HG03103 (cell line): ENCODE results near the gene STXBP6.
"Not testable (repeated sequence)": the region's sequence is repeated elsewhere in the genome, so short reads cannot be mapped to it uniquely, and the experiment has no call there.

Experiments used
- ATAC-seq: cut with Tn5 transposase; IDR thresholded peaks from one replicate; pipeline ENCODE4 v1.9.1; 2021; ENCODE audit warnings: low read depth; ENCODE audit not compliant: unreplicated experiment

Gene STXBP6

DNA sequence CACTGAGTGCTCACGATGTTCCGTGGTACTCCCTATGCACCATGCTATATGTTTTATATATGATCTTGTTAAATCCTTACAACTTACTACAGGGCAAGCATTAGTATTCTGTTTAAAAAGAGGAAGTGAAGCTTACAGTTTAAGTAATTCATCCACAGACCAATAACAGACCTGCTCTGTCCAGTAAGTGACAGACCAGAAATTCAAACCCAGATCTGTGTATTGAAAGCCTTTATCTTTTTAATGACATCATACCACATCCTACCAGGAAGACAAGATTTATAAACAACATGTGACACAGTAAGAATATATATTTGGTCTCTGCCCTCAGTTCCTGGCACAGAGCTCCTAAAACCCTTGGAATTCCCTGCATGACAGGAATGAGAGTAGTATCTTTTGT, 206.5 kb downstream of the STXBP6 start:
- peak; percentile 97 for ATAC-seq

DNA sequence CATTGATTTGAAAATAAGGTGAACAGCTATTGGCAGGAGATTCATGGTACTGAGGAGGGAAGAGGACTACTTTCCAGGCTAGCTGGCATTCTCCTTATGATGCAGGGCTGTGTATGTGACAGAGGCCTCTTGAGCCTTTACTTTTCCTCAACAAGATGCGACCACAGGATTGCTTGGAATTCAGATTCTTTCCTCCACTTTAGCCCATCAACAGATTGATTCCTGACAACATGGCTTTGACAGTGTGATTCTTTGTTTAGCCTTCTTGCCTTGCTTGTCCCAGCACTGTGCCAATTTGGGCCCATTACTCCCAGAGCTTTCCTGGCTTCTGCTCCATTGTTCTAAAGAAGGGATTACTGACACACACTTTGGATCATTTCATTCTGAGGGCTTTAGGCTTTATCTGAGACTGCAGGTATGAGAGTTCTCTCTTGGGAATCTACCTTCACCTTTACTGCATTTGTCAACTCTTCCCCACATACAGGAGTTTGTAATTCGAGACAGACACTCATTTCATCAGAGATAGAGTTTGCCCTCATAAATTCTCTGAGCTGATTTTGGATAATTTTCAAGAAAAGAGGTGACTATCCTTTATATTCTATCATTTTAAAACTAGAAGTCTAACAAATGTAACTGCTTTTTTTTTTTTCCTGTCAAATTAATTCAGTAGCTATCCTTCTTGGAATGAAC, 209.6 kb downstream of the STXBP6 start:
- no peak for ATAC-seq

DNA sequence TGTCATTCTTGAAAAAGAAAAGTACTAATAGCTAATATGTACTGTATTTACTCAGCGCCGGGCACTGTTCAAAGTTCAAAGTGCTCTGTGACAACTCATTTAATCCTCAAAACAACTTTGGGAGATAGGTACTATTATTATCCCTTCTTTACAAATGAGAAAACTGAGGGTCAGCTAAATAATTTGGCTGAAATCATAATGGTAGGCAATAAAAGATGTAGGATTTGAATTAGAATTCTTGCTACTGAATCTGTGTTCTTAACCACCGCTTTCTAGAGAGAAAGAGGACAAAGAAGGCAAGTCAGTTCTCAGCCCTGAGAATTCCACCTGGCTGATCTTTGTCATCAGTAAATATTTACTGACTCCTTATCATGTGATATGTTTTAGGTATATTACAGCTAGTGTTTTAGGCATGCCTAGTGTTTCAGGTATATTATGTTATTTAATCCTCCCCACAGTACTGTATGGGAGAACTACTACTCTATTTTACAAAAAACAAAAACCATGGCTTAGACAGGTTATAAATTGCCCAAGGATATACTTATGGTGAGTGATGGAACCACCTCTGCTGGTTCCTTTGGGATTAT, 210.2 kb downstream of the STXBP6 start:
- no peak for ATAC-seq

DNA sequence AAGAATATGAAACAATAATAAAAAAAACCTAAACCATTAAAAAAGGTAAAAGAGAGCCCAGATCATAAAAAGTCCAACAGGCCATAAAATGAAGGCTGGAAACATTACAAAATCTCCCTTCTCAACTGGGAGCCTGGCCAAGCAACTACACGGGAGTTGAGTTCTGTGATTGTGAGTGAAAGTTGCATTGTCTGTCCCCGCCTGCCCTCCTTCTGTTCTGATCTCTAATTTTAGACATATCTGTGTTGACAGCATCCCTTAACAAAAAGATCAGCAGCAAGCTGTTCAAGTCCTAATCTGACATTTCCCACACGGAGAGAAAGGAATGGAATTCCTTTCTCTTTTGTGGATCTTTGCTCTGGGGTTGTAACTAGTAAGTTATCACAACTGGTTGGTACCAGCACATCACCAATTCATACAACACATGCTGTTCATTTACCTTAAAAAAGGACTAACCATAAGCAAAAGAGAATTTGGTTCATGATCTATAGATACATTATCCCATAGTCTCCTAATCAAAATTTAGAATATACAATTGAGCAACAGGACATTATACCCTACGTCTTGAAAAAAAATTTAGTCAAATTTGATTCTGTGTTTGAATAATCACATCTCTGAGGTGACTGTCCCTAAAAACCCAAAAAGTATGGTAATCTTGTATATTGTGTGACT, 210.9 kb downstream of the STXBP6 start:
- no peak for ATAC-seq

DNA sequence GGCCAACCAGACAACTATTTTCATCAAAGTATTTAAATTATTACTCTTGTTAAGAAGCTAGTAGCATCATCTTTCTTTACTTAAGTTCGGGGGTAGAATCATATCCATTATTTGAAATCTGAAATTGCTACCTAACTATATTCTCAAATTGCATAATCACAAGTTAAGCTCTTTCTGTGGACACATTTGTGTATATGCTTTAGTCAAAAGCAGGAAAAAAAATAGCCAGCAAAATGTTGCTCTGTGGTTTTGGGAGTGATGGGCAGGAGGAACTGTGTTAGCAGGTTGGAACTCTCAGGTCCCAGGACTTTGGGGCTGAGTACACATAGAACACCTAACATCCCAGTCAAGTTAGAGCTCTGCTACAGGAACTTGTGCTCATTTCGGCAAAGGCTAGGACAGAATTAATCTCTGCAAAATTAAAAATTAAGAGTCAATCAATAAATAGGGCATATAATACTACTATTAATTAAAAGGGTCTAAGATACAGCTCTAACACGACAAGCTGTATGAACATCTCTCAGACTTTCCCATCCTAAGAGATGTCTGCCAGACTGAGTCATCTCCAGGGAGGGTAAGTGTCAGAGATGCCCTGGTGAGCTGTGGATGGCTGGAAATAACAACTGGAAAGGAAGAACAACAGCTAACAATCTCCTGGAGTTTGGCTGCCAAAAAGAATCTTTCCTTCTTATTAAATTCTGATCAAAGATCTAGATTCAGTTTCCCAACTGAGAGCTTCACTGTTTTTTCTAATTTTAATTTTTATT, 212.5 kb downstream of the STXBP6 start:
- no peak for ATAC-seq

DNA sequence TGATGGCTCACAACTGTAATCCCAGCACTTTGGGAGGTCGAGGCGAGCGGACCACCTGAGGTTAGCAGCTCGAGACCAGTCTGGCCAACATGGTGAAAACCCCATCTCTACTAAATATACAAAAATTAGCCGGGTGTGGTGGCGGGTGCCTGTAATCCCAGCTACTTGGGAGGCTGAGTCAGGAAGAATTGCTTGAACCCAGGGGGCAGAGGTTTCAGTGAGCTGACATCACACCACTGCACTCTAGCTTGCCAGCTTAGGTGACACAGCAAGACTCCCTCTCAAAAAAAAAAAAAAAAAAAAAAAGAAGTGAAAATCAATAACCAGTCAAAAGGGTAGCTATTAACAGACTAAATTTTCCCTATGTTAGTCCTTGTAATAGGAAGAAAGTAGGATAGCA, 213.6 kb downstream of the STXBP6 start:
- ATAC-seq: not testable (repeated sequence)

DNA sequence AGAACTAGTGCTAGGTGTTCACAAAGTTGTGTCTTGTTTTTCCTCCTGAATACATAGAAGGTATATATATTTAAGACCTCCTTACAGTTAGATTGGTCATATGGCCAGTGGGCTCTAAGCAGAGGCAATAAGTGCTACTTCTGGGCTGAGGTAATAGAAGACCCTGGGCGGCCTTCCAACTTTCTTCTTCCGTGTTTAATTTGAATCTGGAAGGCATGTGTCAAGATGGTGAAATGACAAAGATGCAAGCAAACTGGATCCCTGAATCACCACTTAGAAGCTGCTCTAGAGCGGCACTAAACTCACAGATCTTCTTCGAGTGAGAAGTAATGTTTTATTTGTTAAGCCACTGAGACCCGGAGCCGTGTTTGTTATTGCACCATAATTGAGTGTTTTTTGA, 215.0 kb downstream of the STXBP6 start:
- ATAC-seq: no peak

DNA sequence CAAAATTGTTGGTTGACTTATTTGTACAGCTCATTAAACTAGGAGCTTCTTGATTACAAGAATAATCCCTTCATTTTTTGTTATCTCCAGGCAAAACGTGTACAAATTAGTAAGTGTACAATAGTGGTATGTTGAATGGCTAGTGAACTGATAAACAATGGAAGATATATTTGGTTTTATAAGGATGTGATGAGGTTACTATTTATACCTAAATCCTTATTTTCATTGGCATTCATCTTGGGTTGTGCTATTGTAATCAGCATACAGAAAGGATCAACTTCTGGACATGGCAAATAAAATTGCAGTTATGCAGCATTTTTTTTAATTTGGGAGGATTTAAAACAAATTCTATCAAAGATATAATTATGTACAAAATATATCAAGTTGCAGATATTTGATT, 216.6 kb downstream of the STXBP6 start:
- ATAC-seq: no peak

DNA sequence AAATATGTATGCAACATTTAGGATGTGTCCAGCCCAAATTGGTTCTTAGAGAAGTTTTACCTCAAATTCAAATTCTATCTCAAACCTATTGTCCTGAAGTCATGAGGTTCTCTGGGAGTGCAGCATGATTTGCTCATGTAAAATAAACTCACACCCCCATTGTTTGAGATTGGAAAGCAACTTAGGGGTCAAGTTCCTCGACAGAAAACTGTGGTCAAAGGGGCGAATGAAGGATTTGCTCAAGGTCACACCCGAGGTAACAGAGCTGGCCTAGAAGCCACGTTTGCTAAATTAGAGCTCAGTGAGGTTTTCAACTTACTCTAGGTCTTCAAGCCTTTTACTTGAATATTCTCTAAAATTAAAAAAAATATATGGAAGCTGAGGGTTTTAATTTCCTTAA, 218.3 kb downstream of the STXBP6 start:
- ATAC-seq: no peak

DNA sequence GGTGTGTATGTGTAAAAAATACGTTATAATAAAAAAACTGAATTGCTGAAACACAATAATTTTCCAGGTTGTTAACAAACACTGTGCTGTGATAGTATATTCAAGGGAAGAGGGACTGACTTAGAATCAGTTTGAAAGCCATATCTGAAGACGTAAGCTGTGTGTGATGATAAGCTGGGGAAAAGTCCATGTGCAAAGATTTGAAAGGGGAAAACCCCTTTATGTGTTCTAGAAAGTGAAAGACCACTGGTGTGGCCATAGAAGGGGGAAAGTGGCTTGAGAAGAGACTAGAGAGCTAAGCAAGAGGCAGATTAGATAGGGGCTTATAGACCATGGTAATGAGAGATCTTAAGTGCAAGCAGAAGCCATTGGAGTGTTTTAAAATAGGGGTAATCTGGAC, 220.1 kb downstream of the STXBP6 start:
- ATAC-seq: no peak

DNA sequence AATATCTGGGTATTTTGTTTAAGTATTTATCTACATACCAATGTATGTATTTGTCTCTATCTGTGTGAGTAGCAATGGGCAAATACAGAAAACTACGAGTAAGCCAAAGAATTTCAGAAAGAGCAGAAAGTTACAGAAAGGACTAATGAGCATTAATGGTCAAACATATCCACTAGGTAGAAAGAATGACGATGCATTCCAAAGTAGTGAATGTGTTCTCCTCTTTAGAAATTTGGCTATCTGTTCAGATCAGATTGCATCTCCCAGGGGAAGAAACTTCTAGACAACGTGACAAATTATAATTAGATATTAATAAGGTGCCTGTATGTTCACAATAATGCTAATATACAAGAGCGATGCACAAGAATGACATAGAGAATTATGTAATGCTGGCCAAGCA, 221.5 kb downstream of the STXBP6 start:
- ATAC-seq: no peak

DNA sequence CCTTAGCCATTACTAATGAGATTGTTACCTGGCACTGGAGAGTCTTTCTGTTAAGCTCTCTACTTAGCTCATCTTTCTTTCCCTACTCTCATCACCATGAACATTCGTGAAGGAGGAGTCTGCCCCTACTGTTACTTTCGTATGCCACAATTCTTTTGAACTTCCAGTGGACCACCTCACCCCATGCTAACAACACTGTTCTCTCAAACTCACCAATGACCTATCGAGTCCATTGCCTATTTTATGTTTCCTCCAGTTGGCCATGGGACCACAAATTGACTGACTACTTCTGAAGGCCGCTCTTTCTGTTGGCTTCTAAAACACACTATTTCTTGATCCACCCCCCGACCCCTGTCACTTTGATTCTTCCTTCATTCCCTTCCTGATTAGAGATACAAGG, 223.6 kb downstream of the STXBP6 start:
- ATAC-seq: no peak

DNA sequence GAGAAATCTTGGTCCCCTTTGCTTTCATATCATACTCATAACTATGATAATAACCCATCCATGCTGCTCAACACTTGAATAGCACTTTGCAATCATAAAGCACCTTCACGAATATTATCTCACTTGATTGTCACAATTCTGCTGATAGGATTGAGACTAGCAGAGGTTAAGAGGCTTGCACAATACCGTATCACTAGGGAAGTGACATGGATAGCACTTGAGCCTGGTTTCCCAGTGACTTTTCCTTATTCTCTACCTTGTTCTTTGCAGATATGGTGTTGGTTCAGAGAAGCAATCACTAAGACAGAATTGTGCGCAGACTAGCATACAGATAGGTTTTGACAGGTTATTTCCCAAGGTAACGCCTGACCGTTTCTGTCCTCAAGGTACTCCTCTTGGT, 229.3 kb downstream of the STXBP6 start:
- no peak for ATAC-seq

DNA sequence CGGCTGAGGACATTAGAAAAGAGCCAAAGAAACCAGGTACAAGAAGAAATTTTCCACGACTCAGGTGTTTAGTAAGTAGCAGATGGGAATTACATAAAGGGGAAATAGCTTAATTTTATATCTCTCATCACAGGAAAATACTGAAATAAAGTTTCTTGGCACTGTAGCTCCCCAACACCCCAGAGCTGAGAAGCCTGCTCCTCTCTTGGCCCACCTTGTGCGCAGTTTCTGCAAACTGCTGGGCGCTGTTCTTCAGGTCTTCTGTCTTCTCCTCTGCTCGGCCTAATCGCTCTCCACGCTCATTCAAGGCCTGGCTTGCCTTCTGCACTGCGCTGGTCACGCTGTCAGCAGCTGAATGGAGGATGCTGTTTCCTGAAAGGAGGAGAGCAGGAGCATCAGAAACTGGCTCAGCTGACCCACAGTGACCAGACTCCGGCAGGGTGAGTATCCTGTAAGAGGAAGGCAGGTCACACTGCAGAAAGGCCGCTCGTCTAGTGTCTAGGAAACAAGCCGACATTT, 231.1 kb downstream of the STXBP6 start:
- ATAC-seq: no peak

DNA sequence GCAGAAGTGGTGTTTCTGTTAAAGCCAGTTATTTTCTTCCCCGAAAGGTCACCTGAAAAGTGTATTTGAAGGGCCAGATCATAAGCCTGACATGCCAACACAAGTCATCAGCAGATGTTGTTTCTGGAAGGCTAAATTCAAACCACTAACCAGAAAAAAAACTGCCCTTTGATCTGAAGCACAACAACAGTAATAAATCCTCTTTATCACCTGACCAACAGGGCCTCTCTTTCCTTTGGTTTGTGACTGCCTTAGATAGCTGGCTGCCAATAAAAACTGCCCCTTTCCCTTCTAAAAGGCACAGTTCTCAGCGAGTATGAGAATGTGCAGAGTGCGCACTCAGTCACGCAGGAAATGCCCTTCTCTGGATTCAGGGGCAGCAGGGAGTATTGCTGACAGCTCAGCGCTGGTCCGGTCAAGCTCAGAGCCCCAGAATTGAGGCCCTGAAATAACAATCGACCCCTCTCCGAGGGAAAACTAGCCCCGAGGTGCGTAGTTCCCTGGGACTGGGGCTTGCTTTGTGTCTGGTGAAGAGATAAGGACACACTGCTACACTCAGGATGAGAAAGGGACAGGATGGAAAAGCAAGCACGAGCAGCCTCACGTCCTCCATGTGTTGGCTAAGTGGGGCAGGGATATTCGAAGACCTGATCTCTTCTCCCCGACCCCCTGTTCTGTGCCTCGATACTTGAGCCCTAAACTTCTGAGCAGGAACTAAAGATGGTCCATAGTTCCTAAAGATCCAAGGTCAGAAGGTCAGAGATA, 231.7 kb downstream of the STXBP6 start:
- ATAC-seq: no peak

DNA sequence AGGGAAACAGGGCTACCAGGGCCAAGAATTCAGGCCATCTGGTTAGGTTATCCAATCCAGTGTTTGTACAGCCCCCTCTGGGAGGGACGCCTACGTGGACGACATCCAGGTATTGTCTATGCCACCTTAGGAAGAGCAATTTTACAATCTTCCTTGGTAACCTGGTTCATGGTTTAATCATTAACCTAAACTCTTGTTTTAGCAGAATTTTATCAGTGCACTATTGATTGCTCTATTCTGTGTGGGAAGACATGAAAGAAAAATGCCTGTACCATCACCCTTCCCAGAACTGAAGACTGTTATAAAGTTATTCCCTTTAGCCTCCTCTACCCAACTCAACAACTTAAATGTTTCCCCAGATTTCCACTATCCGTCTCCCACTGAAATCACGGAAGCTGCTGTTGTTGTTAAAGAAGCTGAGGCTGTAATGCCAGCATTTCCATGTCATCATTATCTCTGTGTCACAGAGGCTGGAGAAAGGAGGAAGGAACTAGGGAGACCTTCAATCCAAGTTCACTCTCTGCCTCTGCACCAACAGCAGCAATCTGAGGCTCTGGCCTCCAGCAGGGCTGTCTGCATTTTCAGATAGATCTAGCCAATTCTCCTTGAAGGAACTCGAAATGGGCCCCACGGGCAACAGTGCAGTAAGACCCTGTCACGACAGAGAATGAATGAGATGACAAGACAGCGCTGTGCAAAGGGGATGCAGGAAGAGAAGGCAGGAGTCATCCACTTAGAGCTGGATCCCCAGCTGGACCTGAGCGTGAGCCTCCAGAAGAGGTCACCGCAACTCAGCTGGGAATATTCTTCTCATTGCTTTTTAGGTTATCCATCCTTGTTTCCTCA, 232.5 kb downstream of the STXBP6 start:
- ATAC-seq: no peak

DNA sequence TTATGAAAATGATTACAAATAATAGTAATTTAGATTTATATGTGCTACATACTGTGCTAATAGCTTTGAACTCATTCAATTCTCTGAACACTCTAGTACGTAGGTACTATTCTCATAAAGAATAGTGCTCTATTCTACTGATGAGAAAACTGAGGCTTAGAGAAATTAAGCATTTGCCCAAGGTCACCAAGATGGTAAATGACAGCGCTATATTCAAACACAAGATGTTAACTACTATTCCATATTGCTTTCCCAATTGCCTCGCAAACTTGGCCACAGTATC, 233.1 kb downstream of the STXBP6 start:
- ATAC-seq: no peak

DNA sequence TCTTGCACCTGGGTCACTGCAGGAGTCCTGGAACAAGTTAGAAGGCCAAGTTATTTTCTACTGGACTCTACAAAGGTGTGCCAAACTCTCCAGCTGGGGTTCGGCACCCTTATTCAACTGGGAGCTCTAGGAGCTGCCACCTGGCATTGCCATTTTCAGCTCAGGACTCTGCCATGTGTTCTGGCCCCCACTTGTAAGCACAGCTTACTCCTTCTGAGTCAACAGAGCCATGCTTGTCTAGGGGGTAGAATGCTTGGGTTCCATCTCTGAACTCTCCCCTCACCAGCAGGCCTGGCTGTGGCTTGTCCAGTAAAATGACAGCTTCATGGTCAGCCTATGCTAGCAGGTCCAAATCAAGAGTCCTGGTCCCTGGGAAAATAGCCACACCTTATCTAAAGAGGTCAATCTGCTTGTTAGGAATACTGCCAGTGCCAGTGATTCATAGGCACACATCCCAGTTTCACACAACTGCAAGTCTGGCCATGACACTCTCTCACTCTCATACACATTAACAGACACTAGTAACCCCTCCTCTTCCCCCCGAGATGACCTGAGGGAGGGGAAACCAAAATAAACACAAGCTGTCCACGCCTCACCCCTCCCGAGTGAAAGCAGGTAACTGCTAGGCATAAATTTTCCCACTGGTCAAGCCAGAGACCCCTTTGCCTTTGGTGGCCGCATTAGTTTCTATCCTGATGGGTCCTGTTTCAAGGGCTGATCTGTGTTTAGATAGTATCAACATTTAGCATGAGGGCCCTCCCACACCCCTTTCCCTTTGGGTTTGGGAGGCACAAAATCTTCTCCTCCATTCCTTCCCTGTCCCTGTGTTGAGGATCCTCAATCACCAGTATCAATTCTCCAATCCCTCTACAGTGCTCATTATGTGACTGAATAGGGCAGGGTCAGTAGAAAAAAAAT, 233.7 kb downstream of the STXBP6 start:
- no peak for ATAC-seq

DNA sequence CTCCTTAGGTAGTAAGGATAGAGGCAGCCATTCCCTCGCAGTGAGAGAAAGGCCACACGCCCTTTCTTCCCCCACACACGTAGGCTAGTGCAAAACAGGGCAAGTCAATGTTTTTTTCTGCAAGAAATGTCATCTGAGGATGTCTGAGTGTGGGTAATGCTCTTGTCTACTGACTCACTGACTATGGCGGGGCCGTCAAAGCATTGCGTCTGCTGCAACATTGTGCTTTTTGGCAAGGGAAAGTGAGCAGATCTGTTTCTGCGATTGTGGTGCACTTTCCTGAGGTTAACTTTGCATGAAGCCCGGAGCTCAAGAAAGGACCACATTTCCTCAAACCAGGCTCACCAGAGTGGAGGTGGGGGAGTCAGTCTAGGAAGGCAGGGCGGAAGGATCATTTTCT, 234.4 kb downstream of the STXBP6 start:
- ATAC-seq: no peak
